ENCODE results near the gene RAVER2.

DNA sequence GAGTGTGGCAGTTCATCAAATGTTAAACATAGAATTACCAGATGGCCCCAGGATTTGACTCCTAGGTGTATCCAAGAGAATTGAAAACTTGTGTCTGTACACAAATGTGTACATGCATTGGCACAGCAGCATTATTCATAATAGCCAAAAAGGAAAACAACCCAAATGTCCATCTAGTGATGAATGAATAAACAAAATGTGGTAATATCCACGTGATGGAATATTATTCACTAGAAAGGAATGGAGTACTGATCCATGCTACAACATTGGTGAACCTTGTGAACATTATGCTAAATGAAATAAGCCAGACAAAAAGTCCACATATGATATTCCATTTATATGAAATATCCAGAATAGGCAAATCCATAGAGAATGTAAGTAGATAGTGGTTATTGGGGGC is 77.7 kb downstream of the RAVER2 start:
- TF ChIP-seq CTCF (IDR thresholded peaks at IDR 0.05; ENCODE audit: extremely low read depth in 1 of 2, insufficient read depth in 1 of 2, low read depth in 1 of 2, low read length in 2 of 2) (no peak), POLR2AphosphoS5 (IDR thresholded peaks at IDR 0.05; ENCODE audit: insufficient read depth, low read depth, low read length) (no peak), EZH2 (IDR thresholded peaks at IDR 0.05; ENCODE audit: borderline replicate concordance, low read depth, low read length, severe bottlenecking) (no peak), POLR2A (IDR thresholded peaks at IDR 0.05; ENCODE audit: low read depth, low read length) (no peak), MAX (IDR thresholded peaks at IDR 0.05; ENCODE audit: insufficient read depth, insufficient read length) (no peak), JUN (IDR thresholded peaks at IDR 0.05; ENCODE audit: borderline replicate concordance, insufficient read depth, insufficient read length, low read depth) (no peak), GATA2 (IDR thresholded peaks at IDR 0.05; ENCODE audit: insufficient read depth, insufficient read length, low read depth, low read length) (no peak), MYC (IDR thresholded peaks at IDR 0.05; ENCODE audit: low read depth, low read length) (no peak), FOS (IDR thresholded peaks at IDR 0.05; ENCODE audit: borderline replicate concordance, insufficient read depth, low read length) (no peak)
